Heart left ventricle (tissue), 13 donors: ENCODE results near the gene NSUN2.

Experiments
- POLR2A ChIP-seq, 2 donors: fragments of 450-650 bp; IDR thresholded peaks; one replicate each; pipeline ENCODE4 v1.6.1; 2017; ENCODE audit warnings: antibody characterized with exemption in 2 of 2, mild to moderate bottlenecking in 2 of 2, moderate library complexity in 2 of 2
- TF ChIP-seq, protein P1 (sequence below), 12 donors: fragments of 200-600 bp; sonication (generic) in 4 of 12; IDR thresholded peaks; one replicate each; pipeline versions ENCODE4 v1.5.0 to v1.8.0; 2018 to 2022; ENCODE audit warnings: antibody characterized with exemption in 12 of 12, mild to moderate bottlenecking in 5 of 12
- donor health status: ischemic (EF 13 %, LVEDD 7.1; RV severe dilation, severe dysfunction).
- donor health status: DM: no; HTN: yes; CAD: no.
- donor health status: DM: no; HTN: no; CAD: no.
- donor health status: ischemic (EF 25% LVEDD 6.9; RV normal size, moderate dysfunction).
- donor health status: ischemic (EF 25% LVEDD 5.7; RV mildly dilated, moderate dysfunction).
- donor health status: ischemic (EF 35%, LVEDD 5.7; RV mildly dilated, moderate dysfunction).
- donor health status: nonischemic (EF 11% LVEDD 7.7; RV severe dilation, severe dysfunction).
- donor health status: DM: yes; HTN: yes; CAD: no.
- donor health status: PGD.
- donor health status: ischemic (EF 29% LVEDD 5.4; RV normal size, mild dysfunction).
- donor health status: nonischemic (EF 23%, LVEDD 6.1; RV moderate dilation, normal function).

DNA sequence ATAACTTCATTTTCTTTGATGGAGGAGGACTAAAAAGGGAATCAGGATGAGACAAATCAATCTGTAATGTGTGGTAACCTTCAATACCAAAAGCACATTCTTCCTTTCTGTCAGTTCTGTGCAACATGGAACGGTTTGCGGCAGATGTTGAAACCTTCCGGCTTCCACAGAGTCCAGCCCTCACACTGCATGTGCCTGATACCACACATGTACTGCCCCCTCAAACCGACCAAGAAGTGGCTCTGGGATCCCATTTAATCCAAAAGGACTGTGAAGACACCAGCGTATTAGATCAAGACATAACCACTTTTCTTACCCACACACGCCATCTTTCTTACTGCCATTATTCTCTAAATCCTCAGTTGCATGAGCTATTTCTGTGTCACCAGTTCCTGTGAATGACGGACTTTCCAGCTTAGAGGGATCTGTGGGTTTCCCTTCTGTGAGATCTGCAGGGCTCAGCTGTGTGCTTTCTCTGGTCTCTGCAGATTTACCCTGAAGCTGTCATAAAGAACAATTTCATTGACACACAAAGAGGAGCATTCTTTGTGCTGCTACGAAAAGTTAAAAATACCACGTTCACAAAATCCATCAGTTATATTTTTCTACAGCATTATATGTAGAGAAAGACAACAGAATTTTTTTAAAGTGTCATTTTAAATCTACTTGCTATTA lies 25.8 kb downstream of the NSUN2 start:
- TF ChIP-seq, protein P1, sequence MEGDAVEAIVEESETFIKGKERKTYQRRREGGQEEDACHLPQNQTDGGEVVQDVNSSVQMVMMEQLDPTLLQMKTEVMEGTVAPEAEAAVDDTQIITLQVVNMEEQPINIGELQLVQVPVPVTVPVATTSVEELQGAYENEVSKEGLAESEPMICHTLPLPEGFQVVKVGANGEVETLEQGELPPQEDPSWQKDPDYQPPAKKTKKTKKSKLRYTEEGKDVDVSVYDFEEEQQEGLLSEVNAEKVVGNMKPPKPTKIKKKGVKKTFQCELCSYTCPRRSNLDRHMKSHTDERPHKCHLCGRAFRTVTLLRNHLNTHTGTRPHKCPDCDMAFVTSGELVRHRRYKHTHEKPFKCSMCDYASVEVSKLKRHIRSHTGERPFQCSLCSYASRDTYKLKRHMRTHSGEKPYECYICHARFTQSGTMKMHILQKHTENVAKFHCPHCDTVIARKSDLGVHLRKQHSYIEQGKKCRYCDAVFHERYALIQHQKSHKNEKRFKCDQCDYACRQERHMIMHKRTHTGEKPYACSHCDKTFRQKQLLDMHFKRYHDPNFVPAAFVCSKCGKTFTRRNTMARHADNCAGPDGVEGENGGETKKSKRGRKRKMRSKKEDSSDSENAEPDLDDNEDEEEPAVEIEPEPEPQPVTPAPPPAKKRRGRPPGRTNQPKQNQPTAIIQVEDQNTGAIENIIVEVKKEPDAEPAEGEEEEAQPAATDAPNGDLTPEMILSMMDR (IDR thresholded peaks at IDR 0.05): no peak
- TF ChIP-seq POLR2A (IDR thresholded peaks at IDR 0.05): no peak
